ENCODE data around the gene MIA2. TPM values are rescaled to one million over a fixed set of nuclear protein-coding genes. Genes with fewer than 3 reads are reported as not detected.

Gene MIA2
- total RNA-seq, 1 experiment from 2014 or later = 15.0 TPM

- Histone ChIP-seq H3K4ac (ENCODE audit: low read depth, low read length) (no peak overlapping the region), H3K4me1 (ENCODE audit: insufficient read depth, low read length) (no peaks in the 10 kb centered on the region; the same call in 1 of the 2 replicates), H2BK120ac (ENCODE audit: low read depth, low read length, poor library complexity, severe bottlenecking) (no peak overlapping the region), H3K23ac (ENCODE audit: insufficient read length, low read depth, low read length) (no peak overlapping the region), H2AK5ac (ENCODE audit: insufficient read length, low read length) (no peak overlapping the region), H3K23me2 (ENCODE audit: insufficient read length, low read depth, low read length, poor library complexity, severe bottlenecking) (no peaks in the 10 kb centered on the region), H4K91ac (ENCODE audit: insufficient read length, low read depth, low read length) (no peak overlapping the region), H2BK15ac (ENCODE audit: low read depth, low read length) (no peak overlapping the region), H3K18ac (ENCODE audit: insufficient read length, low read depth, low read length) (no peak overlapping the region), H3K27me3 (ENCODE audit: insufficient read depth, low read length) (no peaks in the 10 kb centered on the region), H2BK5ac (ENCODE audit: insufficient read length, low read length) (no peak overlapping the region), H3K56ac (ENCODE audit: insufficient read length, low read depth, low read length) (no peak overlapping the region), H3K4me2 (ENCODE audit: insufficient read depth, insufficient read length, low read length) (no peak overlapping the region), H3K14ac (ENCODE audit: insufficient read depth, low read length) (no peak overlapping the region), H4K8ac (replicated peaks; ENCODE audit: insufficient read length, low read depth, low read length) (no peak overlapping the region), H2BK20ac (ENCODE audit: low read depth, low read length, poor library complexity, severe bottlenecking) (no peak overlapping the region), H4K5ac (ENCODE audit: insufficient read length, low read depth, low read length) (no peak overlapping the region), H3K27ac (ENCODE audit: insufficient read length, low read depth, low read length) (no peak overlapping the region), H3K9ac (ENCODE audit: extremely low read depth, insufficient read length, low read length) (no peak overlapping the region), H2AFZ (ENCODE audit: low read length) (no peak overlapping the region), H3K9me3 (ENCODE audit: control insufficient read depth, low read depth, low read length) (no peaks in the 10 kb centered on the region), H3K79me2 (ENCODE audit: insufficient read depth, low read length) (peaks cover 6% of the 10 kb centered on the region; the same call in 1 of the 2 replicates), H3K79me1 (ENCODE audit: insufficient read depth, low read depth, low read length, poor library complexity, severe bottlenecking) (no peaks in the 10 kb centered on the region), H4K20me1 (ENCODE audit: control insufficient read depth, insufficient read depth, insufficient read length) (no peaks in the 10 kb centered on the region), H2BK12ac (ENCODE audit: insufficient read length, low read depth, low read length) (no peak overlapping the region), H3T11ph (ENCODE audit: low read length) (no peak overlapping the region)
- Mint-ChIP-seq H3K4me3 (no peak overlapping the region), H3K9me3 (peaks cover 21 to 28% of the 10 kb centered on the region in 2 experiments), H3K27ac (no peak overlapping the region; a peak in 1 of 7 replicates), H3K4me1 (peaks cover 5 to 6% of the 10 kb centered on the region in 2 experiments; a peak in 3 of 4 replicates), H3K36me3 (ENCODE audit: insufficient read depth in 1 of 3, low read depth in 3 of 3) (peaks cover 30 to 46% (median 30%) of the 10 kb centered on the region in 3 experiments), H3K27me3 (ENCODE audit: low read depth) (no peaks in the 10 kb centered on the region)
- TF ChIP-seq CTCF (conservative IDR thresholded peaks at IDR 0.05) = no peak
- DNase-seq = no peak
- WGBS (ENCODE audit: extremely low coverage, insufficient read length, low lambda C conversion rate) = no CpG with 5 or more reads among the region's 5 CpGs
Observed at GRCh38 chr14:39275395-39275794, 41.7 kb downstream of the MIA2 start.
